DOHH2 (cell line): ENCODE results near the gene CNP.

Experiments
- H3F3A ChIP-seq: fragments of 200-600 bp; sonication (generic), shearing (Covaris generic); 2 replicates; pipeline ENCODE4 v1.6.0; 2016; ENCODE audit warnings: antibody characterized with exemption, mild to moderate bottlenecking; ENCODE audit not compliant: control insufficient read depth, insufficient read depth
- H3K27ac ChIP-seq: fragments of 200-600 bp; sonication (generic); 2 replicates; pipeline ENCODE4 v1.5.1; 2014; ENCODE audit warnings: low read depth, mild to moderate bottlenecking, low read length, moderate library complexity
- H3K27me3 ChIP-seq: fragments of 200-600 bp; sonication (generic); 2 replicates; pipeline ENCODE4 v1.6.1; 2014; ENCODE audit warnings: mild to moderate bottlenecking, low read length, mixed read lengths; ENCODE audit not compliant: control insufficient read depth
- H3K36me3 ChIP-seq: fragments of 200-600 bp; sonication (generic); 2 replicates; pipeline ENCODE4 v1.6.1; 2014; ENCODE audit warnings: mild to moderate bottlenecking, low read length, moderate library complexity, mixed read lengths; ENCODE audit not compliant: control insufficient read depth
- H3K4me1 ChIP-seq: fragments of 200-600 bp; sonication (generic); 2 replicates; pipeline ENCODE4 v1.6.1; 2014; ENCODE audit warnings: mild to moderate bottlenecking, low read length, mixed read lengths; ENCODE audit not compliant: control insufficient read depth
- H3K4me2 ChIP-seq: fragments of 200-600 bp; sonication (generic); 2 replicates; pipeline ENCODE4 v1.6.0; 2014; ENCODE audit warnings: mild to moderate bottlenecking, low read length, moderate library complexity
- H3K4me3 ChIP-seq: fragments of 200-600 bp; sonication (generic); 2 replicates; pipeline ENCODE4 v1.5.1; 2014; ENCODE audit warnings: mild to moderate bottlenecking, low read length, mixed read lengths
- H3K79me2 ChIP-seq: fragments of 200-600 bp; sonication (generic); 2 replicates; pipeline ENCODE4 v1.6.1; 2014; ENCODE audit warnings: mild to moderate bottlenecking, low read length, mixed read lengths; ENCODE audit not compliant: control insufficient read depth
- H3K9me2 ChIP-seq: fragments of 200-600 bp; sonication (generic); replicated peaks from 2 replicates; pipeline ENCODE4 v1.6.1; 2014; ENCODE audit warnings: mild to moderate bottlenecking, low read length, mixed read lengths; ENCODE audit not compliant: control insufficient read depth
- H3K9me3 ChIP-seq: fragments of 200-600 bp; sonication (generic); 2 replicates; pipeline ENCODE4 v1.6.1; 2014; ENCODE audit warnings: antibody characterized with exemption, low read length, mixed read lengths; ENCODE audit not compliant: control insufficient read depth, insufficient read depth
- H4K20me1 ChIP-seq: fragments of 200-600 bp; sonication (generic); 2 replicates; pipeline ENCODE4 v1.6.0; 2014; ENCODE audit warnings: low read depth, mild to moderate bottlenecking, antibody characterized with exemption, low read length, moderate library complexity; ENCODE audit not compliant: control insufficient read depth, insufficient read depth
- CTCF ChIP-seq: fragments of 200-600 bp; sonication (generic); IDR thresholded peaks from one replicate; pipeline ENCODE4 v1.5.1; 2014; ENCODE audit warnings: antibody characterized with exemption, mild to moderate bottlenecking, low read depth, low read length; ENCODE audit not compliant: poor library complexity, severe bottlenecking
- EZH2phosphoT487 ChIP-seq: fragments of 200-600 bp; sonication (generic); IDR thresholded peaks from 2 replicates; pipeline ENCODE4 v1.6.1; 2017; ENCODE audit warnings: borderline replicate concordance, mild to moderate bottlenecking, antibody characterized with exemption, low read length, moderate library complexity, mixed read lengths

CNP gene

GRCh38 chr17:41974031-41974430 is 7.4 kb downstream of the CNP start:
- Histone ChIP-seq H3F3A (peaks cover 12% of the 10 kb centered on the region; the same call in 1 of the 2 replicates), H3K27ac (no peak overlapping the region)

GRCh38 chr17:41974658-41975057 is 8.1 kb downstream of the CNP start:
- Histone ChIP-seq H3K4me1 (peaks cover 13% of the 10 kb centered on the region; the same call in 1 of the 2 replicates), H3K4me2 (no peak overlapping the region), H3F3A (peaks cover 9% of the 10 kb centered on the region; the same call in 1 of the 2 replicates), H3K27ac (no peak overlapping the region), H3K79me2 (peaks cover 29% of the 10 kb centered on the region), H3K27me3 (no peaks in the 10 kb centered on the region), H3K9me3 (no peaks in the 10 kb centered on the region), H4K20me1 (no peaks in the 10 kb centered on the region), H3K9me2 (no peaks in the 10 kb centered on the region), H3K4me3 (no peak overlapping the region), H3K36me3 (peaks cover 77% of the 10 kb centered on the region)
- no peak for TF ChIP-seq CTCF
- TF ChIP-seq EZH2phosphoT487, result no peak

More at GRCh38 chr17:41974031-41974430, 7.4 kb downstream of the CNP start:
- H3K4me3 ChIP-seq, result no peak overlapping the region
- no peaks in the 10 kb centered on the region for H3K27me3 ChIP-seq
- H3K36me3 ChIP-seq, result peaks cover 81% of the 10 kb centered on the region
- TF ChIP-seq EZH2phosphoT487, result no peak
- no peak for TF ChIP-seq CTCF
- no peak overlapping the region for H3K4me2 ChIP-seq
- H4K20me1 ChIP-seq, result no peaks in the 10 kb centered on the region
- peaks cover 36% of the 10 kb centered on the region for H3K79me2 ChIP-seq
- H3K4me1 ChIP-seq, result peaks cover 13% of the 10 kb centered on the region; the same call in 1 of the 2 replicates
- no peaks in the 10 kb centered on the region for H3K9me2 ChIP-seq
- no peaks in the 10 kb centered on the region for H3K9me3 ChIP-seq

GRCh38 chr17:41975099-41976083 is 8.8 kb downstream of the CNP start:
- H3K27me3 ChIP-seq, result no peaks in the 10 kb centered on the region
- TF ChIP-seq CTCF (no peak), EZH2phosphoT487 (no peak)
- H3F3A ChIP-seq, result peaks cover 9% of the 10 kb centered on the region; the same call in 1 of the 2 replicates
- no peak overlapping the region for H3K4me3 ChIP-seq
- H3K9me2 ChIP-seq, result no peaks in the 10 kb centered on the region
- H3K4me1 ChIP-seq, result peaks cover 13% of the 10 kb centered on the region; the same call in 1 of the 2 replicates
- H4K20me1 ChIP-seq, result no peaks in the 10 kb centered on the region
- H3K27ac ChIP-seq, result no peak overlapping the region
- H3K79me2 ChIP-seq, result peaks cover 24% of the 10 kb centered on the region
- peaks cover 75% of the 10 kb centered on the region for H3K36me3 ChIP-seq
- H3K4me2 ChIP-seq, result no peak overlapping the region
- H3K9me3 ChIP-seq, result no peaks in the 10 kb centered on the region
